ENCODE data around the gene IL17RB. TPM values are rescaled to one million over a fixed set of nuclear protein-coding genes. Genes with fewer than 3 reads are reported as not detected.

The IL17RB gene, protein sequence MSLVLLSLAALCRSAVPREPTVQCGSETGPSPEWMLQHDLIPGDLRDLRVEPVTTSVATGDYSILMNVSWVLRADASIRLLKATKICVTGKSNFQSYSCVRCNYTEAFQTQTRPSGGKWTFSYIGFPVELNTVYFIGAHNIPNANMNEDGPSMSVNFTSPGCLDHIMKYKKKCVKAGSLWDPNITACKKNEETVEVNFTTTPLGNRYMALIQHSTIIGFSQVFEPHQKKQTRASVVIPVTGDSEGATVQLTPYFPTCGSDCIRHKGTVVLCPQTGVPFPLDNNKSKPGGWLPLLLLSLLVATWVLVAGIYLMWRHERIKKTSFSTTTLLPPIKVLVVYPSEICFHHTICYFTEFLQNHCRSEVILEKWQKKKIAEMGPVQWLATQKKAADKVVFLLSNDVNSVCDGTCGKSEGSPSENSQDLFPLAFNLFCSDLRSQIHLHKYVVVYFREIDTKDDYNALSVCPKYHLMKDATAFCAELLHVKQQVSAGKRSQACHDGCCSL
- 1 to 10 TPM in 2 of 9 donors, under 1 TPM in 6, not detected in 1; 0.09 to 1.5 (median 0.61) TPM for total RNA-seq
- under 1 TPM; 0.17 to 0.80 TPM for polyA plus RNA-seq
- long read RNA-seq, donor 1, partial matches to known transcripts: 0 of 3 reads
- long read RNA-seq, donor 1, other reads (novel, unspliced or antisense): 3 of 3 reads
- long read RNA-seq, donor 2, partial matches to known transcripts: 0 of 1 reads
- long read RNA-seq, donor 2, other reads (novel, unspliced or antisense): 1 of 1 reads
- long read RNA-seq, donor 3, partial matches to known transcripts: 0 of 3 reads
- long read RNA-seq, donor 3, other reads (novel, unspliced or antisense): 3 of 3 reads

DNA sequence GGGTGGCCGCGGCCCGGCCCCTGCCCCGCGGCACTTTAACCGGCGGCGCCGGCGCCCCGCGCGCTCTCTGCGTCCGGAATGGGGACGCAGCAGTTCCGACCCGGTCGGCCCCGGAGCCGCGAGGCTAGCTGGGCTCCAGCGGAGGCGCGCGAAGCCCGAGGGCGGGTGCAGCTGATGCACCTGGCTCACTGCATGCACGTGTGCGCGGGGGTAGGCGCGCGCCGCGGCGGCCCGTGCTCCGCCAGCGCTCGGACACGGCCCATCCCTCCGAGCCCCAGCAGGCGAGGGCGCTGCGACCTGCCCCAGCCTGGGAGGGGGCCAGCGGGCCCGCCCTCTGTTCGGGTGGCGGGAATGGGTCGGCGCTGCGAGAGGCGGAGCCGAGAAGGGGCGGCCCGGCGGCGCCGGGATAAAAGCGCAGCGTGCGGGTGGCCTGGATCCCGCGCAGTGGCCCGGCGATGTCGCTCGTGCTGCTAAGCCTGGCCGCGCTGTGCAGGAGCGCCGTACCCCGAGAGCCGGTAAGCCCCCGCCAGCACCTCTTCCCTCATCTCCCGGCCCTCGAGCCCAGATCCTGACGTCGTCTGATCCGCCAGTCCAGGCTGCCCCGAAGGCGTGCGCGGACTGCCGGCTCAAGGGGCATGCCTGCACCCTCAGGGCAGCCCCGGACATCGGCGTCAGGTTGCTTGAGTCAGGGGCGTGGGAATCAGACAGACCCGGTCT is at the start of gene IL17RB, which contains the start of gene CHDH:
Gene IL17RB, plus strand, starts transcription at position 435 of the 717 bp plus-strand sequence. Its CDS starts 21 bp downstream, at position 456.
Gene CHDH, minus strand, starts transcription at position 286 of the 717 bp plus-strand sequence. CDS start 22,411 bp downstream, outside the sequence.
- Histone ChIP-seq H3K4me1 (peaks cover 0 to 18% (median 5%) of the 10 kb centered on the region in 12 donors), H3K27ac (peak within 1 kb of the TSS in 8 of 12 donors; percentile 15 to 75 (median 56)), H3K36me3 (no peaks in the 10 kb centered on the region), H3K27me3 (peaks cover 0 to 27% (median 10%) of the 10 kb centered on the region in 9 donors), H3K9me3 (no peaks in the 10 kb centered on the region), H3K4me3 (peak within 1 kb of the TSS; percentile 50 to 77 (median 64))
- ATAC-seq (peak; percentile 35 to 80 (median 69)), DNase-seq (peak; percentile 33 to 78 (median 63))
- intact Hi-C loops (cut with DNase I): no loop called here
- 1 to 5% (median 3%) methylated on average over 34 to 91 of the region's 91 CpGs for WGBS, 4 donors
- TF ChIP-seq POLR2A (IDR thresholded peaks at IDR 0.05): no peak
- TF ChIP-seq, protein P1, sequence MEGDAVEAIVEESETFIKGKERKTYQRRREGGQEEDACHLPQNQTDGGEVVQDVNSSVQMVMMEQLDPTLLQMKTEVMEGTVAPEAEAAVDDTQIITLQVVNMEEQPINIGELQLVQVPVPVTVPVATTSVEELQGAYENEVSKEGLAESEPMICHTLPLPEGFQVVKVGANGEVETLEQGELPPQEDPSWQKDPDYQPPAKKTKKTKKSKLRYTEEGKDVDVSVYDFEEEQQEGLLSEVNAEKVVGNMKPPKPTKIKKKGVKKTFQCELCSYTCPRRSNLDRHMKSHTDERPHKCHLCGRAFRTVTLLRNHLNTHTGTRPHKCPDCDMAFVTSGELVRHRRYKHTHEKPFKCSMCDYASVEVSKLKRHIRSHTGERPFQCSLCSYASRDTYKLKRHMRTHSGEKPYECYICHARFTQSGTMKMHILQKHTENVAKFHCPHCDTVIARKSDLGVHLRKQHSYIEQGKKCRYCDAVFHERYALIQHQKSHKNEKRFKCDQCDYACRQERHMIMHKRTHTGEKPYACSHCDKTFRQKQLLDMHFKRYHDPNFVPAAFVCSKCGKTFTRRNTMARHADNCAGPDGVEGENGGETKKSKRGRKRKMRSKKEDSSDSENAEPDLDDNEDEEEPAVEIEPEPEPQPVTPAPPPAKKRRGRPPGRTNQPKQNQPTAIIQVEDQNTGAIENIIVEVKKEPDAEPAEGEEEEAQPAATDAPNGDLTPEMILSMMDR (IDR thresholded peaks at IDR 0.05): no peak

DNA sequence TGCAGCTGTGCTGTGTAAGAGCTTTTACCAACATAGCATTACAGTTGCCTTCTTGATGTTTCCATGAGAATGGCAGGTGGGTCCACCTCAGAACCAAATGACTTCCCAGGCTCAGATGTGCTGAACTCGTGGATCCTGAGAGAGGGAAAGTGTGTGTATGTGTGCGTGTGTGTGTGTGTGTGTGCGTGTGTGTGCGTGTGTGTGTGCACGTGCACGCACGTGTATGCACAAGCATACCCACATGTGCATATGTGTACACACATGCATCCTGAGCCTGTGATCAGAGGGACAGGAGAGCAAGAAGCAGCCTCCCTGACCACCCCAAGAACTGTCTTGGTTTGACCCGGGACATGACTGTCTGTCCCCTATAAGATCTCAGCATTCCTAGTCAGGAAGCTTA is 48.2 kb upstream of the IL17RB start:
- WGBS, 4 donors: 79 to 86% (median 83%) methylated on average over 8 of the region's 8 CpGs
- H3K27ac ChIP-seq: no peak overlapping the region
- H3K36me3 ChIP-seq: no peaks in the 10 kb centered on the region
- ATAC-seq (no peak), DNase-seq (no peak)
- peaks cover 0 to 4% (median 0%) of the 10 kb centered on the region in 9 donors for H3K27me3 ChIP-seq
- no peak for TF ChIP-seq POLR2A (IDR thresholded peaks at IDR 0.05)
- TF ChIP-seq, protein P1 (IDR thresholded peaks at IDR 0.05): no peak
- no peaks in the 10 kb centered on the region for H3K9me3 ChIP-seq
- peaks cover 0 to 7% (median 0%) of the 10 kb centered on the region in 12 donors for H3K4me1 ChIP-seq
- no peak overlapping the region for H3K4me3 ChIP-seq
- intact Hi-C loops (cut with DNase I): no loop called here

DNA sequence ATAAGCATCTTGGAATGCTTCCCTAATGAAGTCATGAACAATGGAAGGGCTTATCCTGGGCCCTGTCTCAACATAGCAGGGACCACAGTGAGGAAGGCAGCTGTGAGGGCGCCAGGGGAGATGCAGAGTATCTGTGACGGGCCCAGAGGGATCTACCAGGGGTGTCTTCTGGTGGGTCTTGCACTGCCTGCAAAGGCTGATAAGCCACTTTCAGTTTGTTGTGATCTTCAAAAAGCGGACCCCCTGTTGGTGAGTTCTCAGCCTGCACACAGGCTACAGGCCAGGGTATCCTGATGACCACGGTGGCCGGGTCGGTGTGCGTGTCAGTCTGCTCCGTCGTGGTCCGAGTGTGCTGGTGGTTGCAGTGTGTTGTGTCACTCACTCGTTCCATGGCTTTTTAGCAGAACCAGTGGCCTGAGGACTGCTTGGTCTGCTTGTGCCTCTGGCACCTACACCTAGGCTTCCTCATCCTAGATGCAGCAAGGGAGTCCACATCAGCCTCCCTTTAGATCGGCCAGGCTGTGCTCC is 47.0 kb upstream of the IL17RB start:
- ATAC-seq: no peak
- H3K9me3 ChIP-seq: no peaks in the 10 kb centered on the region
- peaks cover 0 to 7% (median 0%) of the 10 kb centered on the region in 12 donors for H3K4me1 ChIP-seq
- no peak for DNase-seq
- intact Hi-C loops (cut with DNase I): no loop called here
- H3K36me3 ChIP-seq: no peaks in the 10 kb centered on the region
- H3K27ac ChIP-seq: no peak overlapping the region
- no peak overlapping the region for H3K4me3 ChIP-seq
- TF ChIP-seq, protein P1 (IDR thresholded peaks at IDR 0.05): no peak
- no peak for TF ChIP-seq POLR2A (IDR thresholded peaks at IDR 0.05)
- WGBS, 4 donors: 86 to 94% (median 92%) methylated on average over 10 to 12 of the region's 12 CpGs
- H3K27me3 ChIP-seq: peaks cover 0 to 4% (median 0%) of the 10 kb centered on the region in 9 donors
